HCT116 (cell line): ENCODE data around the gene CCDC81. TPM values are rescaled to one million over a fixed set of nuclear protein-coding genes. Genes with fewer than 3 reads are reported as not detected.

Source experiments
- ATAC-seq: fragments of 200-7000 bp; cut with Tn5 transposase; 2 replicates; pipeline ENCODE4 v1.9.1; 2020; ENCODE audit warnings: mild to moderate bottlenecking, moderate library complexity
- BruUV-seq: library from RNA; stranded (reverse); fragments of 400-500 nt; replicated peaks from 2 replicates; lab custom pipeline; 2021; lab: Mats Ljungman, UMichigan
- CTCF ChIA-PET: fragments of 300-600 bp; sonication (Branson Sonifier 250); formaldehyde crosslinking; loops from one replicate; lab custom pipeline; 2021; ENCODE audit warnings: antibody characterized with exemption; lab: Charles Lee
- POLR2A ChIA-PET: fragments of 300-600, 350-600 bp; sonication (Branson Sonifier 250); formaldehyde crosslinking; loops from one replicate; lab custom pipeline; 2021; ENCODE audit warnings: antibody characterized with exemption; lab: Charles Lee
- RAD21 ChIA-PET, 2 experiments: fragments of 300-600 bp; sonication (Branson Sonifier 250); formaldehyde crosslinking; loops; one replicate each; lab custom pipeline; 2023; ENCODE audit warnings: low total read pairs in 2 of 2; ENCODE audit not compliant: uncharacterized antibody in 2 of 2, unreplicated experiment in 2 of 2, low non-redundant PET in 1 of 2; lab: Charles Lee
- DNase-seq: peaks from one replicate; pipeline ENCODE4 v3.0.0-alpha.2; 2010; ENCODE audit warnings: low read depth, low spot score
- H2AFZ ChIP-seq: fragments of 200-600 bp; shearing (Covaris generic), sonication (generic); 2 replicates; pipeline ENCODE4 v1.6.1; 2017; ENCODE audit warnings: low read depth, mixed run types, mixed read lengths, antibody characterized with exemption, low read length; ENCODE audit not compliant: poor library complexity, severe bottlenecking
- H3K27ac ChIP-seq: 2 replicates; pipeline ENCODE4 v1.5.1; 2012; ENCODE audit warnings: low read depth, low read length
- H3K27me3 ChIP-seq: fragments of 200-600 bp; sonication (generic); 2 replicates; pipeline ENCODE4 v1.6.1; 2016; ENCODE audit warnings: mixed run types, low read length, mixed read lengths; ENCODE audit not compliant: insufficient read depth
- H3K36me3 ChIP-seq, 2 experiments: fragments of 200-500 bp in 1 of 2; fragments of 200-600 bp in 1 of 2; sonication (Bioruptor generic) in 1 of 2; sonication (generic) in 1 of 2; 2 replicates each; pipeline versions ENCODE4 v1.5.1 to v1.6.1; 2014 to 2016; ENCODE audit warnings: low read length in 2 of 2, inconsistent platforms in 1 of 2, mixed read lengths in 1 of 2, mixed run types in 1 of 2; ENCODE audit not compliant: insufficient read depth in 2 of 2, control insufficient read depth in 1 of 2
- H3K4me1 ChIP-seq, 2 experiments: fragments of 200-600 bp in 1 of 2; sonication (generic) in 1 of 2; 2 replicates each; pipeline versions ENCODE4 v1.5.1 to v1.6.1; 2012 to 2017; ENCODE audit warnings: low read length in 2 of 2, inconsistent platforms in 1 of 2, mild to moderate bottlenecking in 1 of 2, mixed read lengths in 1 of 2, mixed run types in 1 of 2, moderate library complexity in 1 of 2; ENCODE audit not compliant: insufficient read depth in 2 of 2, control insufficient read depth in 1 of 2
- H3K4me2 ChIP-seq: fragments of 200-600 bp; sonication (generic); 2 replicates; pipeline ENCODE4 v1.6.1; 2017; ENCODE audit warnings: mixed run types, low read length, mixed read lengths
- H3K4me3 ChIP-seq, 2 experiments: fragments of 200-600 bp in 1 of 2; sonication (generic) in 1 of 2; replicated peaks in 1 of 2; 2 replicates each; pipeline ENCODE4 v1.5.1; 2011 to 2016; ENCODE audit warnings: low read length in 2 of 2, control low read depth in 1 of 2, low read depth in 1 of 2, mild to moderate bottlenecking in 1 of 2, mixed read lengths in 1 of 2, mixed run types in 1 of 2
- H3K79me2 ChIP-seq: fragments of 200-600 bp; sonication (generic); 2 replicates; pipeline ENCODE4 v1.6.1; 2017; ENCODE audit warnings: mild to moderate bottlenecking, mixed run types, low read length, moderate library complexity, mixed read lengths; ENCODE audit not compliant: insufficient read depth
- H3K9ac ChIP-seq: fragments of 200-600 bp; sonication (generic); 2 replicates; pipeline ENCODE4 v1.6.1; 2016; ENCODE audit warnings: low read length, mixed read lengths
- H3K9me2 ChIP-seq: fragments of 200-600 bp; sonication (generic), shearing (Covaris generic); 2 replicates; pipeline ENCODE4 v1.6.1; 2017; ENCODE audit warnings: mixed run types, mild to moderate bottlenecking, moderate library complexity; ENCODE audit not compliant: insufficient read depth
- H3K9me3 ChIP-seq, 2 experiments: fragments of 200-500 bp in 1 of 2; fragments of 200-600 bp in 1 of 2; sonication (Bioruptor generic) in 1 of 2; sonication (generic) in 1 of 2; 2 replicates each; pipeline ENCODE4 v1.6.1; 2014 to 2017; ENCODE audit warnings: low read length in 2 of 2, mixed read lengths in 2 of 2, inconsistent platforms in 1 of 2, low read depth in 1 of 2, mild to moderate bottlenecking in 1 of 2, mixed run types in 1 of 2, moderate library complexity in 1 of 2; ENCODE audit not compliant: control insufficient read depth in 1 of 2, insufficient read depth in 1 of 2
- H4K20me1 ChIP-seq: fragments of 200-600 bp; sonication (generic), shearing (Covaris generic); 2 replicates; pipeline ENCODE4 v1.6.1; 2017; ENCODE audit warnings: mixed run types, mild to moderate bottlenecking, moderate library complexity; ENCODE audit not compliant: insufficient read depth
- ATF3 ChIP-seq: IDR thresholded peaks from 2 replicates; pipeline ENCODE4 v1.6.1; 2012
- ELF1 ChIP-seq: IDR thresholded peaks from 2 replicates; pipeline ENCODE4 v1.6.1; 2012; ENCODE audit warnings: low read depth, borderline replicate concordance
- EZH2 ChIP-seq: fragments of 200-600 bp; sonication (generic); IDR thresholded peaks from 2 replicates; pipeline ENCODE4 v1.6.1; 2017; ENCODE audit warnings: antibody characterized with exemption, mixed run types
- JUND ChIP-seq: IDR thresholded peaks from 2 replicates; pipeline ENCODE4 v1.6.1; 2012
- POLR2A ChIP-seq: IDR thresholded peaks from 2 replicates; pipeline ENCODE4 v1.7.0; 2011; ENCODE audit warnings: borderline replicate concordance; ENCODE audit not compliant: insufficient read depth, insufficient read length; ENCODE audit errors: extremely low read depth
- RAD21 ChIP-seq: IDR thresholded peaks from 2 replicates; pipeline ENCODE4 v1.6.1; 2012; ENCODE audit warnings: low read depth, mild to moderate bottlenecking
- REST ChIP-seq: IDR thresholded peaks from 2 replicates; pipeline ENCODE4 v1.6.1; 2012; ENCODE audit warnings: low read depth
- SIN3A ChIP-seq: IDR thresholded peaks from 2 replicates; pipeline ENCODE4 v1.6.1; 2012; ENCODE audit warnings: low read depth
- YY1 ChIP-seq: IDR thresholded peaks from 2 replicates; pipeline ENCODE4 v1.6.1; 2011; ENCODE audit warnings: low read length, low read depth, moderate library complexity, mild to moderate bottlenecking; ENCODE audit not compliant: insufficient replicate concordance; ENCODE audit errors: extremely low read depth
- ZFX ChIP-seq: fragments of 450-650 bp; IDR thresholded peaks from 2 replicates; pipeline ENCODE4 v1.6.1; 2017
- ZNF274 ChIP-seq: fragments of 200-500 bp; sonication (Bioruptor generic); IDR thresholded peaks from 2 replicates; pipeline ENCODE4 v1.6.1; 2014; ENCODE audit warnings: mild to moderate bottlenecking, low read depth, low read length, inconsistent platforms
- intact Hi-C: fragments of 100-400 bp; cut with micrococcal nuclease; formaldehyde crosslinking; loops from 2 replicates; pipeline ENCODE4 v1.10.0; 2022
- total RNA-seq: library from RNA; stranded (reverse); gene quantifications from one replicate; pipeline ENCODE4 v1.2.1, GENCODE V29; 2021; ENCODE audit not compliant: unreplicated experiment
- TF ChIP-seq, protein P1 (sequence below), 3 experiments: fragments of 200-600 bp in 1 of 3; sonication (generic) in 1 of 3; IDR thresholded peaks in 2 of 3; conservative IDR thresholded peaks in 1 of 3; 2 replicates each; pipeline ENCODE4 v1.5.1; 2012 to 2017; ENCODE audit warnings: low read depth in 2 of 3, low read length in 2 of 3, antibody characterized with exemption in 1 of 3, borderline replicate concordance in 1 of 3, control low read depth in 1 of 3, mild to moderate bottlenecking in 1 of 3, mixed read lengths in 1 of 3, mixed run types in 1 of 3, moderate library complexity in 1 of 3; ENCODE audit not compliant: insufficient read depth in 1 of 3

CCDC81 gene
- total RNA-seq, 1 experiment from 2014 or later: 0.69 TPM

DNA sequence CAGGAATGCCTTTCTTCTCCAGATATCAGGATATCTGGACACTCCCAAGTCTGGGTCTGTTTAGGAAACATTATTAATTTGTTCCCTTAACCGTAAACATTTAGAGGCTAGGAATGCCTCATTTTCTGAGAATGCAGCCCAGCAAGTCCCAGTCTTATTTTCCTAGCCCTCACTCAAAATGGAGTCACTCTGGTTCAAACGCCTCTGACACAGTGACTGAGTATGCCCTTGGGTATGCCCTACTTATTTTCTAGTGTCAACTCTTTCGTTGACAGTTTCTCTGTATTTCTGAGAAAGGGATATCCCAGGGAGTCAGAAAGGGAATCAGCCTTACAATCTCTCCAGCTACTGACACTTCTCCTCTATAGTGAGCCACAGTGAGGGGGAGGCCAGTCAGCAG, 16.0 kb upstream of the CCDC81 start (continued):
- TF ChIP-seq REST (no peak), ZNF274 (no peak), POLR2A (no peak), EZH2 (no peak), ZFX (no peak), ELF1 (no peak)
- TF ChIP-seq, protein P1, sequence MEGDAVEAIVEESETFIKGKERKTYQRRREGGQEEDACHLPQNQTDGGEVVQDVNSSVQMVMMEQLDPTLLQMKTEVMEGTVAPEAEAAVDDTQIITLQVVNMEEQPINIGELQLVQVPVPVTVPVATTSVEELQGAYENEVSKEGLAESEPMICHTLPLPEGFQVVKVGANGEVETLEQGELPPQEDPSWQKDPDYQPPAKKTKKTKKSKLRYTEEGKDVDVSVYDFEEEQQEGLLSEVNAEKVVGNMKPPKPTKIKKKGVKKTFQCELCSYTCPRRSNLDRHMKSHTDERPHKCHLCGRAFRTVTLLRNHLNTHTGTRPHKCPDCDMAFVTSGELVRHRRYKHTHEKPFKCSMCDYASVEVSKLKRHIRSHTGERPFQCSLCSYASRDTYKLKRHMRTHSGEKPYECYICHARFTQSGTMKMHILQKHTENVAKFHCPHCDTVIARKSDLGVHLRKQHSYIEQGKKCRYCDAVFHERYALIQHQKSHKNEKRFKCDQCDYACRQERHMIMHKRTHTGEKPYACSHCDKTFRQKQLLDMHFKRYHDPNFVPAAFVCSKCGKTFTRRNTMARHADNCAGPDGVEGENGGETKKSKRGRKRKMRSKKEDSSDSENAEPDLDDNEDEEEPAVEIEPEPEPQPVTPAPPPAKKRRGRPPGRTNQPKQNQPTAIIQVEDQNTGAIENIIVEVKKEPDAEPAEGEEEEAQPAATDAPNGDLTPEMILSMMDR (IDR thresholded peaks at IDR 0.05 in 2 of 3, conservative IDR thresholded peaks at IDR 0.05 in 1 of 3; ENCODE audit: borderline replicate concordance in 1 of 3, insufficient read depth in 1 of 3, low read depth in 2 of 3, low read length in 2 of 3): no peak

- H3K4me2 ChIP-seq: no peak overlapping the region
- no peak overlapping the region for H3K9ac ChIP-seq
- intact Hi-C loops: loop anchor here (2.0 to 5.0 kb wide), 2 partner anchors 458 to 556 kb away; no protein-coding TSS in a partner anchor
- H3K27me3 ChIP-seq: no peaks in the 10 kb centered on the region
- BruUV-seq: no TSS peak
- H3K79me2 ChIP-seq: no peaks in the 10 kb centered on the region
- peak; percentile 71 for ATAC-seq
- ChIA-PET CTCF (interaction anchor here (0.7 to 3.1 kb wide), 7 partner anchors 9 to 451 kb away, joined by 3 to 16 read pairs (median 4); partner anchors contain the start of gene CCDC81), RAD21 (no interaction called here), POLR2A (no interaction called here)
- no peaks in the 10 kb centered on the region for H3K4me1 ChIP-seq
- no peaks in the 10 kb centered on the region for H3K9me2 ChIP-seq
- peak; percentile 23 for DNase-seq
- H2AFZ ChIP-seq: no peak overlapping the region
- no peaks in the 10 kb centered on the region for H3K36me3 ChIP-seq
- H3K27ac ChIP-seq: no peak overlapping the region
- no peaks in the 10 kb centered on the region for H3K9me3 ChIP-seq
- TF ChIP-seq SIN3A (no peak), YY1 (no peak), RAD21 (peak; percentile 71), JUND (no peak), ATF3 (no peak)
- TF ChIP-seq, protein P1 (IDR thresholded peaks at IDR 0.05 in 2 of 3, conservative IDR thresholded peaks at IDR 0.05 in 1 of 3; ENCODE audit: borderline replicate concordance in 1 of 3, insufficient read depth in 1 of 3, low read depth in 2 of 3, low read length in 2 of 3): peak; percentile 8 to 57 (median 50); a peak in 4 of 6 replicates
- H3K4me3 ChIP-seq: no peak overlapping the region
- no peaks in the 10 kb centered on the region for H4K20me1 ChIP-seq
Observed at GRCh38 chr11:86360775-86361395, 13.8 kb upstream of the CCDC81 start.
